Ovary (tissue), 3 donors: ENCODE data around the gene EPHB1.

Source experiments
- CTCF ChIP-seq, 3 donors: fragments of 450-650 bp in 2 of 3; fragments of 200-600 bp in 1 of 3; IDR thresholded peaks; one replicate each; pipeline versions ENCODE4 v1.5.1 to v1.8.0; 2016 to 2022; ENCODE audit warnings: antibody characterized with exemption in 3 of 3, mild to moderate bottlenecking in 1 of 3
- EP300 ChIP-seq: sonication (generic); formaldehyde crosslinking; IDR thresholded peaks from one replicate; pipeline ENCODE4 v1.6.1; 2017; ENCODE audit warnings: antibody characterized with exemption
- POLR2A ChIP-seq: fragments of 450-650 bp; IDR thresholded peaks from one replicate; pipeline ENCODE4 v1.6.1; 2017; ENCODE audit warnings: antibody characterized with exemption, mild to moderate bottlenecking, moderate library complexity
- donor health status: DM: no; HTN: no; CAD: no.

DNA sequence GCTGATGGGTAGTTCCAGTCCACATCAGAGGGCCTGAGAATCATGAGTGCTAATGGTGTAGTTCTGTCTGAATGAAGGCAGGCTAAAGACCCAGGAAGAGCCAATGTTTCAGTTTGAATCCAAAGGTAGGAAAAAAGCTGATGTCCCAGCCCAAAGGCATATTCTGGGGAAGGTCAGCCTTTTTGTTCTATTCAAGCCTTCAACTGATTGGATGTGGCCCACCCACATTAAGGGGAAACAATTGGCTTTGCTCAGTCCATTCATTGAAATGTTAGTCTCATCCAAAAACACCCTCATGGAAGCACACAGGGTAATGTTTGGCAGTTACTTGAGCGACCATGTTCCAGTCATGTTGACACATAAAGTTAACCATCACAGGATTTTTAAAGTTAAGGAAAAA is 25.9 kb downstream of the EPHB1 start:
- TF ChIP-seq POLR2A (no peak), CTCF (IDR thresholded peaks at IDR 0.05) (no peak), EP300 (no peak)
